22Rv1 (cell line): ENCODE data around the gene FEN1.

Experiments used
- H3K27ac ChIP-seq: fragments of 450-650 bp; 2 replicates; pipeline ENCODE4 v1.5.1; 2017
- CTCF ChIP-seq: fragments of 450-650 bp; IDR thresholded peaks from 2 replicates; pipeline ENCODE4 v1.5.1; 2017; ENCODE audit warnings: mild to moderate bottlenecking
- ZFX ChIP-seq: fragments of 450-650 bp; IDR thresholded peaks from 2 replicates; pipeline ENCODE4 v1.6.1; 2017; ENCODE audit warnings: antibody characterized with exemption, borderline replicate concordance

The FEN1 gene

GRCh38 chr11:61773356-61773755 is 19.4 kb upstream of the FEN1 start:
- no peak overlapping the region for H3K27ac ChIP-seq
- TF ChIP-seq ZFX (no peak), CTCF (no peak)

GRCh38 chr11:61773809-61774208 is 18.9 kb upstream of the FEN1 start:
- TF ChIP-seq ZFX, result no peak
- TF ChIP-seq CTCF, result no peak

GRCh38 chr11:61774411-61774810 is 18.3 kb upstream of the FEN1 start:
- no peak for TF ChIP-seq CTCF
- H3K27ac ChIP-seq, result no peak overlapping the region

More at GRCh38 chr11:61773809-61774208, 18.9 kb upstream of the FEN1 start:
- no peak overlapping the region for H3K27ac ChIP-seq

GRCh38 chr11:61775106-61775505 is 17.6 kb upstream of the FEN1 start:
- no peak overlapping the region for H3K27ac ChIP-seq
- no peak for TF ChIP-seq CTCF
- no peak for TF ChIP-seq ZFX

GRCh38 chr11:61775606-61776554 is 16.8 kb upstream of the FEN1 start:
- TF ChIP-seq CTCF (no peak), ZFX (no peak)
- H3K27ac ChIP-seq, result peak overlapping the region; percentile 65

GRCh38 chr11:61776561-61777075 is 16.1 kb upstream of the FEN1 start:
- peak; percentile 82 for TF ChIP-seq CTCF
- TF ChIP-seq ZFX, result no peak
- peak overlapping the region; percentile 65 for H3K27ac ChIP-seq

GRCh38 chr11:61777234-61778090 is 15.2 kb upstream of the FEN1 start:
- TF ChIP-seq CTCF (no peak), ZFX (no peak)
- peak overlapping the region; percentile 65 for H3K27ac ChIP-seq
